22Rv1 (cell line): ENCODE data around the gene CMSS1.

Experiments
- H3K27ac ChIP-seq: fragments of 450-650 bp; 2 replicates; pipeline ENCODE4 v1.5.1; 2017
- ZFX ChIP-seq: fragments of 450-650 bp; IDR thresholded peaks from 2 replicates; pipeline ENCODE4 v1.6.1; 2017; ENCODE audit warnings: antibody characterized with exemption, borderline replicate concordance
- TF ChIP-seq, protein P1 (sequence below): fragments of 450-650 bp; IDR thresholded peaks from 2 replicates; pipeline ENCODE4 v1.5.1; 2017; ENCODE audit warnings: mild to moderate bottlenecking

The CMSS1 gene

DNA sequence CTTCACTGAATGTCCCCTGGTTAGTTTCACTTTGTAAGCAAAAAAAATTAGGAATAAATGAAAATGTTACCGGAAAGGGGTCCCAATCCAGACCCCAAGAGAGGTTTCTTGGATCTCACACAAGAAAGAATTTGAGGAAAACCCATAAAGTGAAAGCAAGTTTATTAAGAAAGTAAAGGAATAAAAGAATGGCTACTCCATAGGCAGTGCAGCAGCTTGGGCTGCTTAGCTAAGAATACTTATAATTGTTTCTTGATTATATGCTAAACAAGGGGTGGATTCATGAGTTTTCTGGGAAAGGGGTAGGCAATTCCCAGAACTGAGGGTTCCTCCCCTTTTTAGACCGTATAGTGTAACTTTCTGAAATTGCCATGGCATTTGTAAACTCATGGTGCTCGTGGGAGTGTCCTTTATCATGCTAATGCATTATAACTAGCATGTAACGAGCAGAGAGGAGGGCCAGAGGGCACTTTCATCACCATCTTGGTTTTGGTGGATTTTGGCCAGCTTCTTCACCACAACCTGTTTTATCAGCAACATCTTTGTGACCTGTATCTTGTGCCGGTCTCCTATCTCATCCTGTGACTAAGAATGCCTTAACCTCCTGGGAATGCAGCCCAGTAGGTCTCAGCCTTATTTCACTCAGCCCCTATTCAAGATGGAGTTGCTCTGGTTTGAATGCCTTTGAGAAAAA lies 41.0 kb upstream of the CMSS1 start:
- H3K27ac ChIP-seq, result no peak overlapping the region

DNA sequence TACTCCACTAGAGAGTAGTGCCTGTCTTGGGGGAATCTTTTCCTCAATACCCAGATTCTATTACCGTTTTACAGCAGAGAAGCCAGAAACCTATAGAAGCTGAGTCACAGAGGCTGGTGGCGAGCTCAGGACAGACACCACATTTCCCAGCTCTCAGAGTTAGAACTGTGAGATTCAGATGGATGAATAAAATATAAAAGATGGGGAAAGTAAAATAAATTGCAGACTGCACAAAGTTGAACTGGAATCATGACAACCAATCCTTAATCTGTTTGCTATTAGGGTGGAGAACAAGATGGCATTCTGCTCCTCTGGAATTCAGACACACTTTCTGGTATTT lies 40.5 kb upstream of the CMSS1 start:
- H3K27ac ChIP-seq, result no peak overlapping the region
- no peak for TF ChIP-seq ZFX
- TF ChIP-seq, protein P1, sequence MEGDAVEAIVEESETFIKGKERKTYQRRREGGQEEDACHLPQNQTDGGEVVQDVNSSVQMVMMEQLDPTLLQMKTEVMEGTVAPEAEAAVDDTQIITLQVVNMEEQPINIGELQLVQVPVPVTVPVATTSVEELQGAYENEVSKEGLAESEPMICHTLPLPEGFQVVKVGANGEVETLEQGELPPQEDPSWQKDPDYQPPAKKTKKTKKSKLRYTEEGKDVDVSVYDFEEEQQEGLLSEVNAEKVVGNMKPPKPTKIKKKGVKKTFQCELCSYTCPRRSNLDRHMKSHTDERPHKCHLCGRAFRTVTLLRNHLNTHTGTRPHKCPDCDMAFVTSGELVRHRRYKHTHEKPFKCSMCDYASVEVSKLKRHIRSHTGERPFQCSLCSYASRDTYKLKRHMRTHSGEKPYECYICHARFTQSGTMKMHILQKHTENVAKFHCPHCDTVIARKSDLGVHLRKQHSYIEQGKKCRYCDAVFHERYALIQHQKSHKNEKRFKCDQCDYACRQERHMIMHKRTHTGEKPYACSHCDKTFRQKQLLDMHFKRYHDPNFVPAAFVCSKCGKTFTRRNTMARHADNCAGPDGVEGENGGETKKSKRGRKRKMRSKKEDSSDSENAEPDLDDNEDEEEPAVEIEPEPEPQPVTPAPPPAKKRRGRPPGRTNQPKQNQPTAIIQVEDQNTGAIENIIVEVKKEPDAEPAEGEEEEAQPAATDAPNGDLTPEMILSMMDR, result no peak

More for the DNA sequence above, 41.0 kb upstream of the CMSS1 start:
- TF ChIP-seq, protein P1, result no peak
- TF ChIP-seq ZFX, result no peak

DNA sequence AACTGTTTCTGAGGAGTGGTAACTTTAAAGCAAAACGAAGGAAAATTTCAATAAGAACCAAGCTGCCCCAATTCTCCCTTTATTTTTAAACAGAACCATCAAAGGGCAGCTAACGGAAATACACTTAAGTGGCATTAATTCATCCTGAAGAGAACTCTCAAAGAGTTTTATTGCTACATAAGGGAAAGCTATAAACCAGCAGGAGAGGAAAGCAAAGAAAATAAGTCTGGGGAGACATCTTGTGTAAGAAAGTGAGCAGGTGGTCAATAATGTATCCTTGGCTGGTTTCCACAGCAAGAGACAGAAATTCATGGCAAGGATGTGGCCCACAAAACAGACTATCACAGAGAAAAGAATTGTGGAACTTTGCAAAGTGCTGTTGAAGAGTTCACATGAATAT lies 40.0 kb upstream of the CMSS1 start:
- H3K27ac ChIP-seq, result no peak overlapping the region

DNA sequence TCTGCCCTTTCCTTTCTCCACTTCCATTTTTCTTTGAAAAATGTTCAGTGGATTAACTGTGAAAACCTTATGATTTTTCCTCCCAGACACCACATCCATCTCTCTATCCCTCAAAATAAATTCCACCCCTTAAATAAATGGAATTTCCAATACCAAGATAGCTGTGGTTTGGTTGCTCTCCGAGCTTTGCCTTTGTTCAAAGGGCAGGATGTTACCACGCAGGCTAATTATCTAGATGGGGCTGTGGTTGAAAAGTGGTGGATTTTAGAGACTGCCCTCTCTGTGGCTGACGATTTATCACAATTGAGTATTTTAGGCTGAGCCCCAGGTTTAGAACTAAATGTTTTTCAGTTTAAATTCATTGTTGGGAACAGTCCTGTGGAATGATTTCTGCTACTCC lies 36.9 kb upstream of the CMSS1 start:
- TF ChIP-seq ZFX, result no peak
- TF ChIP-seq, protein P1, result no peak

More for the DNA sequence above, 40.0 kb upstream of the CMSS1 start:
- TF ChIP-seq, protein P1, result no peak
- TF ChIP-seq ZFX, result no peak

DNA sequence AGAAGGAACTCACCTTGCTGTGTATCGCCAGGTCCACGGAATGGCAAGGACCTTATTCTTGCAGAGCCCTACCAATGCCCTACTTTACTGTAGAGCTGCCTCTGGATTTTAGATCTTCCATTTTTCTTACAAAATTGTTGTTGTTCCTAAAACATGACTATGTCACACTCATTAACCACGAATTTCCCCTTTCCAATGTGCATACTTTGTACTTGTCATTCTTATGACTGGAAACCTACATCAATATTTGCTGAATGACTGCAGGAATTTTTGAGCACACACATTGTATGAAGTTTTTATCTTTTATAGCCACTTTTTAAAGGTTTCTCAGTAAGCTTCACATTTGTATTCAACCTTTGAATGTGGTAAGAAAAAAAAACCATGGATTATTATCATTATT lies 35.9 kb upstream of the CMSS1 start:
- no peak overlapping the region for H3K27ac ChIP-seq
- TF ChIP-seq ZFX, result no peak
- TF ChIP-seq, protein P1, result no peak

More for the DNA sequence above, 36.9 kb upstream of the CMSS1 start:
- no peak overlapping the region for H3K27ac ChIP-seq

DNA sequence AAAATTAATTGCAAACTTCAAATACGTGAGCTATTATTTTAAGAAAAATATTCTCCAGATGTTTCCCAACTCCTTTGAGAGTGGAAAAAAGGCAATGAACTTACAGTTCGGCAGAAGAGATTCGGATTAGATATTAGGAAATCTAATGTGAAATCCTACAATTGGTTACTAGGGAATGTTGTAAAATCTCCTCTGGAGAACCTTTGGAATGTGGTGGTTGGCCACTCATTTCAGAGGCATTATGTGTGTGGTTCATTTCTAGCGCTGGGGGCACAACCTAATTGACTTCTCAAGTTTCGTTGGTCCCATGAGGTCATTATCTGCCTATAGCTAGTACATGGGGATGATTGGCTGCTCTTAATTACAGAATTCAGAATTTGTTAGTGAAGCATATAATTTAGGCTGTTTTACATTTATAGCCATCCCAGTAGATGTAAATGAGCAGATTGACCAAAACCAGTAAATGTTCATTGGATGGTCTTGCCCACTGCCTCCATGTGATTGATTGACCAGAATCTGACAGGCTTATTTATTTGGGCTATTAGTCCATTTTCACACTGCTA lies 34.6 kb upstream of the CMSS1 start:
- TF ChIP-seq, protein P1, result no peak
- no peak for TF ChIP-seq ZFX
- no peak overlapping the region for H3K27ac ChIP-seq

DNA sequence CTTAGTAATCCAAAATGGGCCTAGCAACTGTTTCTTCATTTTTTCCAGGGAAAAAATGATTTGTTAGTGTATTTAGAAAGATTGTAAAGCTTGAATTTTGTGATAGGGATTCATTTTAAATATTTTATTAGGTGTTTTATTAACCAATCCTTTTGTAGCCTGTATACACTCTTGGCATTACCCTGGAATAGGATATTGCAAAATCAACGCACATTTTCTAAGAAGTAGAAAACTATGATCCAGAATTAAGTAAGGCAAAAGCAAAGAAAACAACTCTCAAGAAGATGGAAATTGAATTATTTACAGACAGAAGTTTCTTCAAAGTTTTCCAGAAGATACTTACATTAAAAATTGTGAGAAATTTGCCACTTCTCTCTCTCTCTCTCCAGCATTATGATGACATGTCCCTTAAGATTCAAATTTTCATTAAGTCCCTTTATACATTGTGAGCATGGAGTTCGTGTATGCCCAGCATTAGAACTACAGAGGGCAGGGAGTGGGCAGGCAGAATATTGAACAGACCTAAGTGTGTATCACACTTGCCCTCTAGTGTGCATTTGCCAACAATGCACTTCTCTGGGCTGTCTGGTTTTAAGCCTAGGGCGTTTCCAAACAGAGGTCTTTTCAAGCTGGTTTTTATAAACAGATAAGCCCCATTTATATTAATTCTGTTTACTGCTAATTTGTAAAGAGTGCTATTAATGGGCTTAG lies 28.5 kb upstream of the CMSS1 start:
- H3K27ac ChIP-seq, result no peak overlapping the region
- no peak for TF ChIP-seq ZFX
- TF ChIP-seq, protein P1, result peak; percentile 81
